Activated CD8-positive, alpha-beta T cell treated with anti-CD3 and anti-CD28 coated beads, Interleukin-2, amount 10 ng/mL, durations not matched to agents 7 days and 5 days (primary cell): ENCODE measurements around the gene ADGRL3. TPM values are rescaled to one million over a fixed set of nuclear protein-coding genes. Genes with fewer than 3 reads are reported as not detected.

Experiments used
- ATAC-seq: fragments of 150-1000 bp; cut with Tn5 transposase; one replicate; pipeline ENCODE4 v1.10.0; 2021; ENCODE audit warnings: moderate library complexity
- CTCF ChIA-PET: fragments of 350-600 bp; sonication (Branson Sonifier 250); formaldehyde crosslinking; loops from one replicate; lab custom pipeline; 2021; ENCODE audit warnings: antibody characterized with exemption; lab: Charles Lee
- POLR2A ChIA-PET: fragments of 350-600 bp; sonication (Branson Sonifier 250); formaldehyde crosslinking; loops from one replicate; lab custom pipeline; 2021; ENCODE audit warnings: antibody characterized with exemption; lab: Charles Lee
- DNase-seq: peaks from one replicate; pipeline ENCODE4 v3.0.0-alpha.2; 2020
- H3K27ac Mint-ChIP-seq: one replicate; pipeline ENCODE4 v1.8.0; 2021; ENCODE audit warnings: mild to moderate bottlenecking, mixed read lengths
- H3K27me3 Mint-ChIP-seq: one replicate; pipeline ENCODE4 v1.8.0; 2021; ENCODE audit warnings: low read depth, mixed read lengths
- H3K36me3 Mint-ChIP-seq: one replicate; pipeline ENCODE4 v1.8.0; 2021; ENCODE audit warnings: low read depth, mixed read lengths
- H3K4me1 Mint-ChIP-seq: one replicate; pipeline ENCODE4 v1.8.0; 2021; ENCODE audit warnings: low read depth, mixed read lengths
- H3K4me3 Mint-ChIP-seq: one replicate; pipeline ENCODE4 v1.8.0; 2021; ENCODE audit warnings: mild to moderate bottlenecking, mixed read lengths
- H3K9me3 Mint-ChIP-seq: one replicate; pipeline ENCODE4 v1.8.0; 2022; ENCODE audit warnings: mixed read lengths; ENCODE audit not compliant: insufficient read depth
- total RNA-seq, 2 experiments: library from RNA; stranded (reverse); gene quantifications; one replicate each; pipeline ENCODE4 v1.2.3, GENCODE V29; 2021

Gene ADGRL3
- total RNA-seq, 2 experiments from 2014 or later = not detected

- ChIA-PET POLR2A (no interaction called here), CTCF (no interaction called here)
- no peaks in the 10 kb centered on the region for H3K36me3 Mint-ChIP-seq
- ATAC-seq = no peak
- no peaks in the 10 kb centered on the region for H3K9me3 Mint-ChIP-seq
- H3K4me3 Mint-ChIP-seq = no peak overlapping the region
- H3K27me3 Mint-ChIP-seq = no peaks in the 10 kb centered on the region
- DNase-seq = no peak
- H3K27ac Mint-ChIP-seq = no peak overlapping the region
- H3K4me1 Mint-ChIP-seq = no peaks in the 10 kb centered on the region
Measured at GRCh38 chr4:61245069-61245714, 45.1 kb downstream of the ADGRL3 start.

- CTCF ChIA-PET = no interaction called here
- no peak overlapping the region for H3K4me3 Mint-ChIP-seq
- no peaks in the 10 kb centered on the region for H3K36me3 Mint-ChIP-seq
- H3K27me3 Mint-ChIP-seq = no peaks in the 10 kb centered on the region
- POLR2A ChIA-PET = no interaction called here
- ATAC-seq (no peak), DNase-seq (no peak)
- no peaks in the 10 kb centered on the region for H3K9me3 Mint-ChIP-seq
- H3K4me1 Mint-ChIP-seq = no peaks in the 10 kb centered on the region
- no peak overlapping the region for H3K27ac Mint-ChIP-seq
Measured at GRCh38 chr4:61246034-61246433, 45.9 kb downstream of the ADGRL3 start.

GRCh38 chr4:61248705-61249104 is 48.6 kb downstream of the ADGRL3 start:
- POLR2A ChIA-PET = no interaction called here
- Mint-ChIP-seq H3K27me3 (no peaks in the 10 kb centered on the region), H3K4me3 (no peak overlapping the region), H3K4me1 (no peaks in the 10 kb centered on the region), H3K27ac (no peak overlapping the region), H3K9me3 (no peaks in the 10 kb centered on the region), H3K36me3 (no peaks in the 10 kb centered on the region)
- no peak for ATAC-seq
- no peak for DNase-seq
- CTCF ChIA-PET = no interaction called here

- ATAC-seq = no peak
- no peak overlapping the region for H3K27ac Mint-ChIP-seq
- H3K27me3 Mint-ChIP-seq = no peaks in the 10 kb centered on the region
- ChIA-PET POLR2A (no interaction called here), CTCF (no interaction called here)
- peaks cover 4% of the 10 kb centered on the region for H3K9me3 Mint-ChIP-seq
- H3K4me3 Mint-ChIP-seq = no peak overlapping the region
- no peak for DNase-seq
- no peaks in the 10 kb centered on the region for H3K36me3 Mint-ChIP-seq
- H3K4me1 Mint-ChIP-seq = no peaks in the 10 kb centered on the region
Measured at GRCh38 chr4:61251129-61251528, 51.0 kb downstream of the ADGRL3 start.

GRCh38 chr4:61254406-61254805 is 54.3 kb downstream of the ADGRL3 start:
- no peak overlapping the region for H3K27ac Mint-ChIP-seq
- H3K9me3 Mint-ChIP-seq = peaks cover 4% of the 10 kb centered on the region
- ChIA-PET CTCF (no interaction called here), POLR2A (no interaction called here)
- H3K36me3 Mint-ChIP-seq = no peaks in the 10 kb centered on the region
- ATAC-seq = no peak
- H3K4me3 Mint-ChIP-seq = no peak overlapping the region
- DNase-seq = no peak
- no peaks in the 10 kb centered on the region for H3K27me3 Mint-ChIP-seq
- H3K4me1 Mint-ChIP-seq = no peaks in the 10 kb centered on the region

- no peaks in the 10 kb centered on the region for H3K4me1 Mint-ChIP-seq
- H3K9me3 Mint-ChIP-seq = peaks cover 4% of the 10 kb centered on the region
- POLR2A ChIA-PET = no interaction called here
- H3K27ac Mint-ChIP-seq = no peak overlapping the region
- H3K27me3 Mint-ChIP-seq = no peaks in the 10 kb centered on the region
- ATAC-seq (no peak), DNase-seq (no peak)
- H3K36me3 Mint-ChIP-seq = no peaks in the 10 kb centered on the region
- H3K4me3 Mint-ChIP-seq = no peak overlapping the region
- CTCF ChIA-PET = no interaction called here
Measured at GRCh38 chr4:61273233-61273632, 73.1 kb downstream of the ADGRL3 start.

- Mint-ChIP-seq H3K4me1 (no peaks in the 10 kb centered on the region), H3K27ac (no peak overlapping the region), H3K4me3 (no peak overlapping the region), H3K9me3 (peaks cover 4% of the 10 kb centered on the region), H3K27me3 (no peaks in the 10 kb centered on the region), H3K36me3 (no peaks in the 10 kb centered on the region)
- ChIA-PET CTCF (no interaction called here), POLR2A (no interaction called here)
- ATAC-seq = no peak
- no peak for DNase-seq
Measured at GRCh38 chr4:61274286-61274685, 74.2 kb downstream of the ADGRL3 start.

GRCh38 chr4:61275241-61275640 is 75.1 kb downstream of the ADGRL3 start:
- ATAC-seq = no peak
- CTCF ChIA-PET = no interaction called here
- no peaks in the 10 kb centered on the region for H3K36me3 Mint-ChIP-seq
- H3K9me3 Mint-ChIP-seq = peaks cover 4% of the 10 kb centered on the region
- H3K4me3 Mint-ChIP-seq = no peak overlapping the region
- no peaks in the 10 kb centered on the region for H3K4me1 Mint-ChIP-seq
- H3K27me3 Mint-ChIP-seq = no peaks in the 10 kb centered on the region
- no peak for DNase-seq
- H3K27ac Mint-ChIP-seq = no peak overlapping the region
- POLR2A ChIA-PET = no interaction called here

GRCh38 chr4:61276029-61276428 is 75.9 kb downstream of the ADGRL3 start:
- no peaks in the 10 kb centered on the region for H3K4me1 Mint-ChIP-seq
- no peak overlapping the region for H3K27ac Mint-ChIP-seq
- ChIA-PET POLR2A (no interaction called here), CTCF (no interaction called here)
- peaks cover 4% of the 10 kb centered on the region for H3K9me3 Mint-ChIP-seq
- no peaks in the 10 kb centered on the region for H3K27me3 Mint-ChIP-seq
- DNase-seq = no peak
- no peak overlapping the region for H3K4me3 Mint-ChIP-seq
- H3K36me3 Mint-ChIP-seq = no peaks in the 10 kb centered on the region
- ATAC-seq = no peak

GRCh38 chr4:61277785-61278760 is 77.9 kb downstream of the ADGRL3 start:
- Mint-ChIP-seq H3K27ac (no peak overlapping the region), H3K4me1 (no peaks in the 10 kb centered on the region)

GRCh38 chr4:61292322-61292721 is 92.2 kb downstream of the ADGRL3 start:
- no peak for ATAC-seq
- Mint-ChIP-seq H3K4me1 (no peaks in the 10 kb centered on the region), H3K9me3 (no peaks in the 10 kb centered on the region), H3K36me3 (no peaks in the 10 kb centered on the region), H3K27me3 (no peaks in the 10 kb centered on the region), H3K27ac (no peak overlapping the region), H3K4me3 (no peak overlapping the region)
- CTCF ChIA-PET = no interaction called here
- no peak for DNase-seq
- POLR2A ChIA-PET = no interaction called here

More at GRCh38 chr4:61277785-61278760, 77.9 kb downstream of the ADGRL3 start:
- POLR2A ChIA-PET = no interaction called here
- DNase-seq (no peak), ATAC-seq (no peak)
- no peak overlapping the region for H3K4me3 Mint-ChIP-seq
- no peaks in the 10 kb centered on the region for H3K27me3 Mint-ChIP-seq
- CTCF ChIA-PET = no interaction called here
- H3K9me3 Mint-ChIP-seq = peaks cover 4% of the 10 kb centered on the region
- no peaks in the 10 kb centered on the region for H3K36me3 Mint-ChIP-seq

GRCh38 chr4:61293707-61294400 is 93.7 kb downstream of the ADGRL3 start:
- CTCF ChIA-PET = no interaction called here
- Mint-ChIP-seq H3K36me3 (no peaks in the 10 kb centered on the region), H3K27ac (no peak overlapping the region), H3K4me1 (no peaks in the 10 kb centered on the region), H3K4me3 (no peak overlapping the region), H3K9me3 (no peaks in the 10 kb centered on the region), H3K27me3 (no peaks in the 10 kb centered on the region)
- no peak for ATAC-seq
- POLR2A ChIA-PET = no interaction called here
- DNase-seq = no peak
